C4-2B (cell line): ENCODE measurements around the gene IGFBP6.

Experiments
- H3K27ac ChIP-seq: fragments of 450-650 bp; 2 replicates; pipeline ENCODE4 v1.5.1; 2017
- CTCF ChIP-seq: fragments of 450-650 bp; conservative IDR thresholded peaks from 2 replicates; pipeline ENCODE4 v1.5.1; 2017; ENCODE audit warnings: mild to moderate bottlenecking
- ZFX ChIP-seq: fragments of 450-650 bp; IDR thresholded peaks from 2 replicates; pipeline ENCODE4 v1.6.1; 2017

IGFBP6 gene

DNA sequence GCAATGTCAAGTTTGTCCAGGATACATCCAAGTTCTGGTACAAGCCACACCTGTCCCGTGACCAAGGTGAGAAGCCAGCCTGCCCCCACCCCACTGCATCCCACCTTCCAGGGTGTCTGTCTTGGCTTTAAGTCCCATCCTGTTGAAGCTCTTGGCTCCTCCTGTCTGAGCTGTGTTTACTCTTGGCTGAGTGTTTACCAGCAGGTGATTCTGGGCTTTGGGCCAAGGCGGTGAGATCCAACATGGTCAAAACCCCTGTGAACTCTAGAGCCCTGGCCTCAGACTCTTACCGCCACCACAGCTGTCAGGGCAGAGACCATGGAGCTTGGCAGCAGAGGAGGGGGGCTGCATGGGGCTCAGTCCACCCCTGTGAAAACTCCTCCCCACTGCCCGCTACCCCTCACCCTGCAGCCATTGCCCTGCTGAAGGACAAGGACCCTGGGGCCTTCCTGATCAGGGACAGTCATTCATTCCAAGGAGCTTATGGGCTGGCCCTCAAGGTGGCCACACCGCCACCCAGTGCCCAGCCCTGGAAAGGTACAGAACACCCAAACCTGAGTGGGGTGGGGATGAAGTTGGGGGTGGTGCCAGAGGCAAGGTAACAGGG is 36.0 kb upstream of the IGFBP6 start:
- TF ChIP-seq CTCF = peak; percentile 67
- no peak for TF ChIP-seq ZFX

GRCh38 chr12:53062011-53062961 is 35.2 kb upstream of the IGFBP6 start:
- TF ChIP-seq CTCF = peak; percentile 32
- no peak for TF ChIP-seq ZFX
- H3K27ac ChIP-seq = peak overlapping the region; percentile 36

More for the DNA sequence above, 36.0 kb upstream of the IGFBP6 start:
- H3K27ac ChIP-seq = peak overlapping the region; percentile 36

- TF ChIP-seq ZFX (no peak), CTCF (no peak)
- H3K27ac ChIP-seq = no peak overlapping the region
Measured at GRCh38 chr12:53062977-53063707, 34.3 kb upstream of the IGFBP6 start.

DNA sequence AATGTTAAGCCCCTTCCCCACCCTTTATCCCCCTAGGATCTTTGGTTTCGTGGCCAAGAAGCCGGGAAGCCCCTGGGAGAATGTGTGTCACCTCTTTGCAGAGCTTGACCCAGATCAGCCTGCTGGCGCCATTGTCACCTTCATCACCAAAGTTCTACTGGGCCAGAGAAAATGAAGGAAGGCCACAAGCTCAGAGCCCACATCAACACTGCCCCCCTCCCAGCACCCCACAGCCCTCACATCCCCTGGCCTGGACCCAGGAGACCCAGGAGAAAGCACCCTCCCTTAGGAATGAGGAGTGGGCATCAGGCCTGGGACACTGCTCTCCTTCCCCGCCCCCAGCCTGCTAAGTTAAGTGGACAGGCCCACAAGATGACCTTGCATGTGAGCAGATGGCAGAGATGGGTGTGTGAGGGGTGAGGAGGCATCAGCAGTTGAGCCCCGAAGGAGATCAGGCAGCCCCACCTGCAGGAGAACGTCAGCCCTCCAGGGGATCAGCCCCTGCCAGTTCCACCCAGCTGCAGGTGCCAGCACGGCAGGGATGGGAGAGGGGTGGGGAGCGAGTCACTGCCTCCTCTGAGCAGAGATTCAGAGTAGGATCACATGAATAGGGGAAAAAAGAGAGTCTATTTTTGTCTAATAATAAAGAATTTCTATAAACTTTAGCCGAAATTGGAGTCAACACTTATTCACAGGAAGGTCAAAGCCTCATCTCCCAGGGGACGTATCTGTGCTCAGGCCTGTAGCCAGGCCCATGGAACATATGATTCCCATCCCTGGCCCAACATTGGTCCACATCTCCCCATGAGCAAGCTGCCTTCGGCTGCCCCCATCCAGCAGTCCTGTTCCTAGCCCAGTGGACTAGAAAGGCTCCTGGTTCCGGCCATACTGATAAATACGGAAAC is 33.5 kb upstream of the IGFBP6 start:
- TF ChIP-seq CTCF (no peak), ZFX (no peak)
- H3K27ac ChIP-seq = no peak overlapping the region

DNA sequence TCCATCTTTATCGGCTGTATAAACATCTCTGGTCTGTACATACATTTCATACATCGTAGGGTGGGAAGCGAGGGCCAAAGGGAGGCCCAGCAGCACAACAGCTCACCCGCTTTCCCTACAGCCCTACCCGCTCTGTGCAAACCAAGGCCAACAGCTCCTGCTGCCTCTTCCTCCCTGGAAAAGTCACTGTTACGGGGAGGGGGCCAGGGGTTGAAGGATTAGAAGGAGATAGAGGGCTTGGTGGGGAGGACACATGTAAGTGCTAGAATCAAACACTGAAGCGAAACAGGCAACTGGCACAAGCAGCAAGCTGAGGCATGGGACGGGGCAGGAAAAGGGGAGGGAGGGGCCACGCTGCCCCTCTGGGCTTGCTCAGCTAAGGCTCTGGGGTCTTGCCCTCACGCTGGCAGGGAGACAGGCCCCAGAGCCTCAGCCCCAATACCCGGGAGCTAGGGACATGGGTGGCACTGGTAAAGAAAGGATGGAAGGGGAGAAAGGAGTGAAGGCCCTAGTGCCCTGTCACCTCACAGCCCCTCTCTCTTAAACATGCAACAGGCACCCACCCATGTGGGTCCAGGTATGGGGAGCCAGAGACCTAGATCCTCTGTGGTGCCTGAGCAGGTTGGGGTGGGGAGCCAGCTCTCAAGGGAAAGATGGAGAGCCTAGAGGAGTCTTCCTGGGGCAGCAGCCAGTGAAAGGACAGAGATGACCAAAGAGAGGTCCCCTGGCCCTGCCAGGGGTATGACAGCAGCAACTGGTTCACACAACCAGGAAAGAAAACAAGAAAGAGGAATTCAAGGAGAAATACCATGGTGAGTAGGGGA is 32.6 kb upstream of the IGFBP6 start:
- TF ChIP-seq CTCF (no peak), ZFX (no peak)
- H3K27ac ChIP-seq = no peak overlapping the region

DNA sequence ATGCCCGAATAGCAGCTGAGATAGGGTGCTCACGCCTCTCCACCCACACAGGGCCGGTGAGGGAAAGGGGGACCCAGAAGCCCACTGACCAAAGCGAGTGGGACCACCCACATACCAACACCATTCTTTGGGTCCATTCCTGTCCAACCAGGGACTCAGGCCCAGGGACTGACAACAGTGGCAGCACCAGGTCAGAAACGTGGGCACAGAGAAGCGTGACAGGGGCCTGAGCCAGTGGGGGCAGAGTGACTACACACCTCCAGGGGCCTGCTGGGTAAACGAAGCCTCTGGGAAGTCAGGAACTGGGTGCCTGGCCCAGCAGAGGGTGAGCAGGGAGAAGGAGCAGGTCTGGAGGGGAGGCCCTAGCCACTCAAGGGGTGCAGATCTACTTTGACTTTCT is 32.0 kb upstream of the IGFBP6 start:
- no peak for TF ChIP-seq ZFX
- no peak for TF ChIP-seq CTCF

More for the DNA sequence above, 32.0 kb upstream of the IGFBP6 start:
- no peak overlapping the region for H3K27ac ChIP-seq
